Measurements from ENCODE around the gene WT1. TPM values are rescaled to one million over a fixed set of nuclear protein-coding genes. Genes with fewer than 3 reads are reported as not detected.
A peak's percentile ranks its signal among the peaks of the same experiment; 100 is the strongest.

The WT1 gene
- total RNA-seq, 1 experiment from 2014 or later, result not detected

DNA sequence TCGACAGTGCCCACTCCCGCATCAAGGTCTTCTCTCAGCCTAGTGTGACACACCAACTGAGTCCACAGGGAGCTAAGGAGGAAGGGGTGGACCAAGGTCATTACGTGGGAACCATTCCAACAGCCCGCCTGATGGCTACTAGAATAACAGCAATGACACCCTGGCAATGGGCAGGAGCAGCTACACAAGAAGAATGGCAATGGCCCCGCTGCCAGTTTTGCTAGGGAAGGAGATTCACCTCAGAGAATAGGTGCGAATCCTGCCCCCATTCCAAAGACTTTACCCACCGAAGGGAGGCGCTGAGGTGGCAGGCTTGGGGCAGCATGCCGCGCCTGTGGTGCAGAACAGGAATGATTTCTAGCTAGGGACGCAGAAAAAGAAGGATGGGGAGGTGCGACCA lies 9.1 kb downstream of the WT1 start:
- Mint-ChIP-seq H3K27ac (no peak overlapping the region), H3K4me1 (peaks cover 44% of the 10 kb centered on the region), H3K36me3 (no peaks in the 10 kb centered on the region), H3K4me3 (peak overlapping the region; percentile 72), H3K9me3 (no peaks in the 10 kb centered on the region), H3K27me3 (ENCODE audit: low read depth) (peaks cover 93% of the 10 kb centered on the region)
- CTCF ChIA-PET, result interaction anchor here (0.6 to 2.1 kb wide), 3 partner anchors 12 to 63 kb away, joined by 3 to 9 read pairs (median 5); no protein-coding TSS in a partner anchor
- POLR2A ChIA-PET, result interaction anchor here (0.6 to 1.0 kb wide), 2 partner anchors 9 to 131 kb away, joined by 3 to 7 read pairs; no protein-coding TSS in a partner anchor
- DNase-seq (ENCODE audit: low spot score) (no peak), ATAC-seq (no peak)
- no peak for TF ChIP-seq PRDM15 (CRISPR knock-in tag; IDR thresholded peaks at IDR 0.05)
- TF ChIP-seq TCF7 (CRISPR knock-in tag; IDR thresholded peaks at IDR 0.05; ENCODE audit: low read depth), result no peak
- no peak for TF ChIP-seq ESRRA (CRISPR knock-in tag; IDR thresholded peaks at IDR 0.05; ENCODE audit: borderline replicate concordance)
- no peak for TF ChIP-seq ZBTB43 (CRISPR knock-in tag; IDR thresholded peaks at IDR 0.05)
- TF ChIP-seq, protein P1, sequence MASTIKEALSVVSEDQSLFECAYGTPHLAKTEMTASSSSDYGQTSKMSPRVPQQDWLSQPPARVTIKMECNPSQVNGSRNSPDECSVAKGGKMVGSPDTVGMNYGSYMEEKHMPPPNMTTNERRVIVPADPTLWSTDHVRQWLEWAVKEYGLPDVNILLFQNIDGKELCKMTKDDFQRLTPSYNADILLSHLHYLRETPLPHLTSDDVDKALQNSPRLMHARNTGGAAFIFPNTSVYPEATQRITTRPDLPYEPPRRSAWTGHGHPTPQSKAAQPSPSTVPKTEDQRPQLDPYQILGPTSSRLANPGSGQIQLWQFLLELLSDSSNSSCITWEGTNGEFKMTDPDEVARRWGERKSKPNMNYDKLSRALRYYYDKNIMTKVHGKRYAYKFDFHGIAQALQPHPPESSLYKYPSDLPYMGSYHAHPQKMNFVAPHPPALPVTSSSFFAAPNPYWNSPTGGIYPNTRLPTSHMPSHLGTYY (CRISPR knock-in tag; IDR thresholded peaks at IDR 0.05), result no peak
- no peak for TF ChIP-seq ATF1 (CRISPR knock-in tag; IDR thresholded peaks at IDR 0.05)
- TF ChIP-seq, protein P2, sequence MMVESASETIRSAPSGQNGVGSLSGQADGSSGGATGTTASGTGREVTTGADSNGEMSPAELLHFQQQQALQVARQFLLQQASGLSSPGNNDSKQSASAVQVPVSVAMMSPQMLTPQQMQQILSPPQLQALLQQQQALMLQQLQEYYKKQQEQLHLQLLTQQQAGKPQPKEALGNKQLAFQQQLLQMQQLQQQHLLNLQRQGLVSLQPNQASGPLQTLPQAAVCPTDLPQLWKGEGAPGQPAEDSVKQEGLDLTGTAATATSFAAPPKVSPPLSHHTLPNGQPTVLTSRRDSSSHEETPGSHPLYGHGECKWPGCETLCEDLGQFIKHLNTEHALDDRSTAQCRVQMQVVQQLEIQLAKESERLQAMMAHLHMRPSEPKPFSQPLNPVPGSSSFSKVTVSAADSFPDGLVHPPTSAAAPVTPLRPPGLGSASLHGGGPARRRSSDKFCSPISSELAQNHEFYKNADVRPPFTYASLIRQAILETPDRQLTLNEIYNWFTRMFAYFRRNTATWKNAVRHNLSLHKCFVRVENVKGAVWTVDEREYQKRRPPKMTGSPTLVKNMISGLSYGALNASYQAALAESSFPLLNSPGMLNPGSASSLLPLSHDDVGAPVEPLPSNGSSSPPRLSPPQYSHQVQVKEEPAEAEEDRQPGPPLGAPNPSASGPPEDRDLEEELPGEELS (CRISPR knock-in tag; IDR thresholded peaks at IDR 0.05), result no peak
- TF ChIP-seq, protein P3, sequence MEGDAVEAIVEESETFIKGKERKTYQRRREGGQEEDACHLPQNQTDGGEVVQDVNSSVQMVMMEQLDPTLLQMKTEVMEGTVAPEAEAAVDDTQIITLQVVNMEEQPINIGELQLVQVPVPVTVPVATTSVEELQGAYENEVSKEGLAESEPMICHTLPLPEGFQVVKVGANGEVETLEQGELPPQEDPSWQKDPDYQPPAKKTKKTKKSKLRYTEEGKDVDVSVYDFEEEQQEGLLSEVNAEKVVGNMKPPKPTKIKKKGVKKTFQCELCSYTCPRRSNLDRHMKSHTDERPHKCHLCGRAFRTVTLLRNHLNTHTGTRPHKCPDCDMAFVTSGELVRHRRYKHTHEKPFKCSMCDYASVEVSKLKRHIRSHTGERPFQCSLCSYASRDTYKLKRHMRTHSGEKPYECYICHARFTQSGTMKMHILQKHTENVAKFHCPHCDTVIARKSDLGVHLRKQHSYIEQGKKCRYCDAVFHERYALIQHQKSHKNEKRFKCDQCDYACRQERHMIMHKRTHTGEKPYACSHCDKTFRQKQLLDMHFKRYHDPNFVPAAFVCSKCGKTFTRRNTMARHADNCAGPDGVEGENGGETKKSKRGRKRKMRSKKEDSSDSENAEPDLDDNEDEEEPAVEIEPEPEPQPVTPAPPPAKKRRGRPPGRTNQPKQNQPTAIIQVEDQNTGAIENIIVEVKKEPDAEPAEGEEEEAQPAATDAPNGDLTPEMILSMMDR (IDR thresholded peaks at IDR 0.05), result no peak
- no peak for TF ChIP-seq NFE2L1 (CRISPR knock-in tag; IDR thresholded peaks at IDR 0.05)
- TF ChIP-seq, protein P4, sequence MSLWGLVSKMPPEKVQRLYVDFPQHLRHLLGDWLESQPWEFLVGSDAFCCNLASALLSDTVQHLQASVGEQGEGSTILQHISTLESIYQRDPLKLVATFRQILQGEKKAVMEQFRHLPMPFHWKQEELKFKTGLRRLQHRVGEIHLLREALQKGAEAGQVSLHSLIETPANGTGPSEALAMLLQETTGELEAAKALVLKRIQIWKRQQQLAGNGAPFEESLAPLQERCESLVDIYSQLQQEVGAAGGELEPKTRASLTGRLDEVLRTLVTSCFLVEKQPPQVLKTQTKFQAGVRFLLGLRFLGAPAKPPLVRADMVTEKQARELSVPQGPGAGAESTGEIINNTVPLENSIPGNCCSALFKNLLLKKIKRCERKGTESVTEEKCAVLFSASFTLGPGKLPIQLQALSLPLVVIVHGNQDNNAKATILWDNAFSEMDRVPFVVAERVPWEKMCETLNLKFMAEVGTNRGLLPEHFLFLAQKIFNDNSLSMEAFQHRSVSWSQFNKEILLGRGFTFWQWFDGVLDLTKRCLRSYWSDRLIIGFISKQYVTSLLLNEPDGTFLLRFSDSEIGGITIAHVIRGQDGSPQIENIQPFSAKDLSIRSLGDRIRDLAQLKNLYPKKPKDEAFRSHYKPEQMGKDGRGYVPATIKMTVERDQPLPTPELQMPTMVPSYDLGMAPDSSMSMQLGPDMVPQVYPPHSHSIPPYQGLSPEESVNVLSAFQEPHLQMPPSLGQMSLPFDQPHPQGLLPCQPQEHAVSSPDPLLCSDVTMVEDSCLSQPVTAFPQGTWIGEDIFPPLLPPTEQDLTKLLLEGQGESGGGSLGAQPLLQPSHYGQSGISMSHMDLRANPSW (CRISPR knock-in tag; conservative IDR thresholded peaks at IDR 0.05; ENCODE audit: low read depth), result no peak
- TF ChIP-seq GRHL2 (CRISPR knock-in tag; IDR thresholded peaks at IDR 0.05; ENCODE audit: insufficient replicate concordance, severe bottlenecking), result no peak
- TF ChIP-seq ZBTB21 (CRISPR knock-in tag; IDR thresholded peaks at IDR 0.05; ENCODE audit: borderline replicate concordance), result no peak
- no peak for TF ChIP-seq NFATC4 (CRISPR knock-in tag; IDR thresholded peaks at IDR 0.05)
- TF ChIP-seq ZNF425 (CRISPR knock-in tag; conservative IDR thresholded peaks at IDR 0.05), result no peak
- TF ChIP-seq HMGXB4 (CRISPR knock-in tag; IDR thresholded peaks at IDR 0.05), result no peak
- no peak for TF ChIP-seq MYBL2 (CRISPR knock-in tag; IDR thresholded peaks at IDR 0.05)
- TF ChIP-seq, protein P5, sequence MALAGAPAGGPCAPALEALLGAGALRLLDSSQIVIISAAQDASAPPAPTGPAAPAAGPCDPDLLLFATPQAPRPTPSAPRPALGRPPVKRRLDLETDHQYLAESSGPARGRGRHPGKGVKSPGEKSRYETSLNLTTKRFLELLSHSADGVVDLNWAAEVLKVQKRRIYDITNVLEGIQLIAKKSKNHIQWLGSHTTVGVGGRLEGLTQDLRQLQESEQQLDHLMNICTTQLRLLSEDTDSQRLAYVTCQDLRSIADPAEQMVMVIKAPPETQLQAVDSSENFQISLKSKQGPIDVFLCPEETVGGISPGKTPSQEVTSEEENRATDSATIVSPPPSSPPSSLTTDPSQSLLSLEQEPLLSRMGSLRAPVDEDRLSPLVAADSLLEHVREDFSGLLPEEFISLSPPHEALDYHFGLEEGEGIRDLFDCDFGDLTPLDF (CRISPR knock-in tag; IDR thresholded peaks at IDR 0.05), result no peak
- no peak for TF ChIP-seq JUN (CRISPR knock-in tag; IDR thresholded peaks at IDR 0.05)
- TF ChIP-seq MXD4 (CRISPR knock-in tag; IDR thresholded peaks at IDR 0.05; ENCODE audit: borderline replicate concordance), result no peak
